GM19238 (cell line): ENCODE data around the gene SH3GL2.
"Not testable (repeated sequence)": the region's sequence is repeated elsewhere in the genome, so short reads cannot be mapped to it uniquely, and the experiment has no call there.

Experiments
- DNase-seq: peaks from one replicate; pipeline ENCODE4 v3.0.0; 2011; ENCODE audit warnings: low spot score; ENCODE audit not compliant: insufficient read length

SH3GL2 gene

DNA sequence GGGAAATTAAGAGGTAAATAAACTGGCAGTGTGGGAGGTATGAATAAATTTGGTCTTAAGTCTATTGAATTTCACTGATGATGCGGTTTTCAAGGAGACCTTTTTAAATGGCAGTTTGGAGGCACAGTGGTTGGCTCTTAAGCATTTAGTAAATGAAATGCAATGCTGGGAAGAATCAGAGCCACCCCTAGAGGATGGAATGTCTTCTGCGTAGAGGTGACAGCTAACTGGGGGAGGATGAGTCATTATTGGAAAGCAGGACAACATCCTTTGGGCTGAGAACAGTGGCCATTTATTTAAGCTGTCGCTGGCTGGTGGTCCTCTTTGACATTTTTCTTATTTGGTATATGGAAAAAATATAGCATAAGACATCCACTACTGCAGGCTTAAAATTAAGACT lies 163.2 kb downstream of the SH3GL2 start:
- DNase-seq = no peak

DNA sequence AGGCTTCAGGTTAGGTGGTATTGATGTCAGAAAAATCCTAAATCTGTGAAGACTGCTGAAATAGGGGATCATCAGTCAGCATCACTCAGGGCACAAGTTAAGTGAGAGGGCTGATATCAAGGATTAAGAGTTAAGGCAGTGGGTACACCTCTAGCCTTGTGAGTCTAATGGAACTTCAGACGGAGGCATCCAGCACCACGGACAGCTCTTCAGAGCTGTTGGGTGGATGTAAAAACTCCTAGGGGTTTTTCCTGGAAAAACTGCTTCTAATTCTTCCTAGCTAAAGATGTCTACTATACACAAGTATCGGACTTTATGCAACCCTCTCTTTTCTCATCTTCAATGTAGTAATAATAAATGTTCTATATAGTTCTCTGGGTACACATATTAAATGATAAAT lies 165.9 kb downstream of the SH3GL2 start:
- DNase-seq = no peak

DNA sequence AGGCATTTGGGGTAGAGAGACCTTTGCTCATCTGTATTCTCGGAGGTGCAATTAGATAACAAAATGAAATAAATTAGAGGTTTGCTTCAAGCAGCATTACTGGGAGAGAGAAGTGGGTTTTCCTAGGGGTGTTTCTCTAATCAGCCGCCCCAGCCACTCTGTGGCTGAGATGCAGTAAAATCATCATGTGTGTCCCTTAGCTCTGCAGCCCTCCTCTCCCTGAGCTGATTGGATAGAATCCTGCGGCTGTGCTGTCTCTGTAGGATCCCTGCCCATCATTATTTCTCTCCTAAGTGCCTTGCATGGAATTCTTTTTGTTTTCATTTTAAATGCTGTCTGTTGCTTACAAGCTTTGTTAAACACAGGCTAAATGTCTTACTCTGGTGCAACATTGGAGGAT lies 171.4 kb downstream of the SH3GL2 start:
- DNase-seq = no peak

DNA sequence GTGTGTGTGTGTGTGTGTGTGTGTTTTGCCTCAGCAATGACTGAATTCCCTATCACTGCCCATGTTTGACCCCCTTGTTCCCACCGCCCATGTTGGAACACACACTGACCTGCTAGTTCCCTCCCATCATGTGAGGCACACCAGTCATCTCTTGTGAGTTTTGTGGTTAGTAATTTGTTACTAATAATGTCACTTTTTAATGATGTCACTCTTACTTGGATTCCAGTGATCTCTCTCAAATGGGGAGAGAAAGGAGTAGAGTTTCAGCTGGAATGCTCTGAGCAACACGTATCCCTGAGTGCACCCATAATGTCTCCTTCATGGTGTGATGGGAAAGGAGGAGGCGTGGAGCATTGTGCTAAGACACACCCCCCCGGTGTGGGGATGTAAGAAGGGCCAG lies 172.6 kb downstream of the SH3GL2 start:
- no peak for DNase-seq

DNA sequence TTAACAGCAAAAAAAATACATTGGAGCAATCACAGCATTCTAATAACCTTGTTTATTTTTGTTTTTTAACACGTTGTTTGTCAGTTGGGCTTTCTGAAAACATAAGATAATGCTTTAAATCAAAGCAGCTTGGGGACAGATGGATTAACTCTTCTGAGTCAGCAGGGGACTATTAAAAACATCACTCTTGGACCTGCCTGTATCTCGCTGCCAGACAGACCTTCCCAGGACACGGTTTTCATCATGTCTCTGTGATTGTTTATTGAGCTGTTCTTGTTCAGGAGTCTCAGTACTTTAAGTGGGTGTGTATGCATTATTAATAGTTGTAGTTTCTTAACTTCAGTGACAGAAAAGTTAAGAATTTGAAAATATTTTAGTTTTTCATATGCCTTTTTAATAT lies 173.2 kb downstream of the SH3GL2 start:
- DNase-seq = no peak

DNA sequence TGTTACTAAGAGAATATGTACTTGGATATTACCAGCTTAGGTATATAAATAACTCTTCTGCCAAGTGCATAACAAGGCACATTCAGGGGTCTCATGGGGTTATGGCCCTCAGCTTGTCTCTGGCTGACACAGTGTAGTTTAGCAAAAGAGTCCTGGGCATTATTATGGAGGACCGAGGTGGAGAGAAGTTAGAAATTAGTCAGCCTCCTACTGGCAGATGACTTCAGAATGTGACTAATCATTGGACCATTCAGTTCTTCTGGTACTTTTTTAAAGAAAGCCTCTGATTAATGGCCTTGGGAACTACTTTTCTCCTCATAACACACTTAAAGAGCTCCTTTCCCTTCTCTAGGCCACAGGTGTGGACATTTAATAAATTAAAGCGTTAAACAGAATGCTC lies 178.9 kb downstream of the SH3GL2 start:
- no peak for DNase-seq

DNA sequence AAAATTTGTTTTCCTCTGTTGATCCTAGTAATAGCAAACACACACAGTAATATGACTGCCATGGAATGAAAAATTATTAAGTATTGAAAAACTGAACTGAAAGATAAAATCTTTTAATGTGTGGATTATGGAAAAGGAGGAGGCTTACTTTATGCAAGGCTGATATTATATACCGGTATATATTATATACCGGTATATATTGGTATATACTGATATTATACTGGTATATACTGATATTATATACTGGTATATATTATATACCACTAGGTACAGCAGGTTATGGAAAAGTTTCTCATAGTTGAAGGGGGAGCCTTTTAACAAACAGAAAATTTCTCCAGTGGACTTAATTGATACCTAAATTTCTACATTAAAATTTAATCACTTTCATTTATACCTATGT lies 181.4 kb downstream of the SH3GL2 start:
- no peak for DNase-seq

DNA sequence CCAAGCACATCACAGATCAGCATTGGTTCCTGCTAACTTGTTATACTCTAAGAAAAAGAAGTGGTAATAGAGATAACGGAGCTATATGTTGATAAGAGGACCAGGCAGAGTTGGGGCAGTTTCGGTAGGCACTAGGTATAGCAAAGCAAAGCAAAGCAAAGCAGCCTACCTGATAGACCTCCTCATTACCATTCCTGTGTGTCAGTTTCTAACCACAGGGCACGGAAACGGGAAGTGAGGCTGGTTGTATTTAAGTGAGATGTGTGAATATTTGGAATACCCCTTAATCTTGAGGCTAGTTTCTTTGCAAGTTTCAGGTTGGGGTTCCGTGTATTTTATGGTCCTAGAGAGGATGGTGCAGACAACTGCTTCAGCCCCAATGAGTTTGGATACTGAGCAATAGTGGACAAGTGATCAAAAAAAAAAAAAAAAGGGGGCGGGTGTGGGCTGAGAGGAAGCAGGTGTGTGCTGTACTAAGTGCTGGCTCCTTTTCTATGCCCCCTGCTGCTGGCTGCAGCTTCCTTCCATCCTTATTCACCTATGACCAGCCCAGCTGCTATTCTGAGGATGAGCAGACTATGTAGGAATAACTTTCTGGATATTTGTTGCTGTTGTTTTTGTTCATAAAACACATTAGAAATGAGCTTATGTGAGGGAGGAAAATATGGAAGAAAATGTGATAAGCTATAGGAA lies 183.3 kb downstream of the SH3GL2 start:
- no peak for DNase-seq

DNA sequence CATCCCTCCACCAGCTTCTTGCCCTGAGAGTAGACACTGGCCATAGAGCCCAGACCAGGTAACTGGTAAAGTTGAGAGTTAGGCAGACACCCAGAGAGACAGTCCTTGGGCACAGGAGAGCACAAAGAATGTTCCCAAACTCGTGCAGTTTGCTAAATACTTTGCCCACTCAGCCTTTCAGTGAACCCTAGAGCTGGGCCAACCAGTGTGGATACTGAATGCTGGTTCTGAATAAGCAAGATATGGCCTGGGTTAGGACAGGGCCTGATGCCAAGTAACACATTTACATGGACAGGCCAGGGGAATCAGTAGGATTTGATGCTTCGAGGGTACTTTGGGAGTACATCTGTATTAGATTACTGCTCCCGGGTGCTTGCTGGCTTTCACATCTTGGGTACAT lies 185.4 kb downstream of the SH3GL2 start:
- no peak for DNase-seq

DNA sequence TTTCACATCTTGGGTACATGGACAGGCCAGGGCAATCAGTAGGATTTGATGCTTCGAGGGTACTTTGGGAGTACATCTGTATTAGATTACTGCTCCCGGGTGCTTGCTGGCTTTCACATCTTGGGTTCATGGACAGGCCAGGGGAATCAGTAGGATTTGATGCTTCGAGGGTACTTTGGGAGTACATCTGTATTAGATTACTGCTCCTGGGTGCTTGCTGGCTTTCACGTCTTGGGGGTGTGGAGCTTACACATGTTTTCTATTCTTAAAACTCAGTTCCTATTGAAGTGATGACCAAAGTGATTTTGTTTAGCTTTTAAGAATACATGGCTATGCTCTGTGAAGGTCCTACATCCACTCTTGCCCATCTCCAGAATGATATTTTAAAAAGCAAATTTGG lies 186.3 kb downstream of the SH3GL2 start:
- DNase-seq = not testable (repeated sequence)

DNA sequence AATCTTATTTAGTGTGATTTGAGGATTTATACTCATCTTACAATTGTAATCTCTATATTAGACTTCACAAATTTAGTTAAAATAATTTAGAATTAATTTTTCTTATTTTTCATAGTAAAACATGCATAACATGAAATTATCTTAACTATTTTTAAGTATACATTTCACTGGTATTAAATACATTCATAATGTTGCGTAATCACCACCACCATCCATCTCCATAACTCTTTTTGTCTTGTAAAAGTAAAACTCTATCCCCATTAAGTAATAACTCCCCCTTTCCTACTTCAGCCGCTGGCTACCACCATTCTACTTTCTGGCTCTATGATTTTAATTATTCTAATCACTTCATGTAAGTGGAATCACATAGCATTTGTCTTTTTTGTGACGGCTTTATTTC lies 193.4 kb downstream of the SH3GL2 start:
- DNase-seq = no peak

DNA sequence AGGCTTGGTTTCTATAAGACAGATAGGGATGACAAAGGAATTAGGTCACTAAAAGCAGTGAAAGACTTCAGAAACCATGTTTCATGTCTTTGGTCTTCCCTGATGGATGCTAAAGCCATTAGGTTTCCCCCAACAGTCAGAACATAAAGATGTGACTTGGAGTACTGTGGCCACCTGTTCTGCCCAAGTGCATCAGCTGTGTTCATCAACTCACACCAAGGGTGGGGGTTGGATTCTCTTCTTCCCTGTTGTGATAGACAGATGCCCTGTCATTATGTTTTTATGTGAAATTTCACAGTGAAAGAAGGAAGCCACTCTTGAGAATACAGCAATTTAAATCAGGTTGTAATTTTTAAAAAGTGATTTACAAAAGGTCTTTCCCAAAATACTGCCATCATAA lies 196.8 kb downstream of the SH3GL2 start:
- DNase-seq = no peak

DNA sequence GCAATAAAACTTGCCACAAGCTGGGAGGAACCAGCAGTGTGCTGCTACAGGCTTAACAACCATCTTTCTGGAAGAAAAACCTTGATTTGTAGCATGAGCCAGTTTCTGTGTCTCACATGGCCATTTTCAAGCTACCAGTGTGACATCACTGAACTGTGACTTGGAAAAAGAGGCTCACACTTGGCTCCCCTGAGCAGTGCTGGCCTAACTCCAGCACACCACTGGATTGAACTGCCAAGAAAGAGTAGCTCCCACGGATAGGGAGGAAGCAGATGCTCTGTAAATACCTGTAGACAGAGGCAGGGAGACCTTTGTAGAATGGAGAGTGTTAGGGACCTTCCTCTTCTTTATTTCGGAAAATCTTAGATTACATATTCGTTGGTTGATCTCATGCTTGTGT lies 197.9 kb downstream of the SH3GL2 start:
- DNase-seq = no peak

DNA sequence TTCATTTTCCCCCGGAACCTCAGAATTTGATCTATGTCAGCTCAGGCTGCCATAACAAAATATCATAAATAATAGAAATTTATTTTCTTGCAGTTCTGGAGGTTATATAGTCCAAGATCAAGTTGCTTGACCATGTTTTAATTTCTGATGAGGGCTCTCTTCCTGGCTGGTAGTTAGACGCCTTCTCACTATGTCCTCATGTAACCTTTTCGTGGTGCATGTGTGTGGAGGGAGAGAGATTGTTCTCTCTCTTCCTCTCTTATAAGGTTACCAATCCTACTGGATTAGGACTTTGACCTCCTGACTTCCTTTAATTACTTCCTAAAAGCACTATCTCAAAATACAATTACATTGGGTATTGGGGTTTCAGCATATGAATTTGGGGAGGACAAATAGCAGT lies 198.6 kb downstream of the SH3GL2 start:
- DNase-seq = no peak

DNA sequence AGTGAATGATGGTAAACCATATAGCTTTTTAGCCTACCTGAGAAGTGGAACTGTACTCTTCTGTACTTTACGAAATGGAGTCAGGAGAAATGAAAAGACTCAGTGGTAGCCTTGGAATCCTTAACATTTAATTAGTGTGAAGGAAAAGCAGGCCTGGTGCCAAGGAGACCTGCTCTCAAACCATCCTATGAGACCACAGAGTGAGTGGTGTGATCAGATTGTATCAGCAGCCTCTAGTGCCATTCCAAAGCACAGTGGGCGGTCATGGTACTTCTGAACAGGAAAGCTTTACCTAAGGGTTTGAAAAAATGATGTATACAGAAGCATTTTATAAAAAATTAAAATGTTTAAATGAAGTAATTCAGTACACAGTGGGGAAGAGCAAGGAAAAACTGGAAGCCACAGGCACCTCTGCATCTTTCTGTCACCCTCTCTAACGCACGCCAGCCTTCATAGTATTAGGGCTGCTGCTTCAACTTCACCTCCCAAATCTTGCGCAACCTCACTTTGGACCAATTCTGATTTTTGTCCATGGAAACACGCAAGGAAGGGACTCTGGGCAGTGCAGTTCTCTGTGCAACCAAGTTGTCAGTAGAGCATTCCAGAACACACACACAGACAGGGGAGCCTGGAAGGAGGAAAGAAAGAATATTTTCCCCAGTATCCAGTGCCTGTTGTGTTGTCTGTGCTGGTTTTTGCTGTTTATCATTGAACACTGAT lies 203.7 kb downstream of the SH3GL2 start:
- DNase-seq = no peak

DNA sequence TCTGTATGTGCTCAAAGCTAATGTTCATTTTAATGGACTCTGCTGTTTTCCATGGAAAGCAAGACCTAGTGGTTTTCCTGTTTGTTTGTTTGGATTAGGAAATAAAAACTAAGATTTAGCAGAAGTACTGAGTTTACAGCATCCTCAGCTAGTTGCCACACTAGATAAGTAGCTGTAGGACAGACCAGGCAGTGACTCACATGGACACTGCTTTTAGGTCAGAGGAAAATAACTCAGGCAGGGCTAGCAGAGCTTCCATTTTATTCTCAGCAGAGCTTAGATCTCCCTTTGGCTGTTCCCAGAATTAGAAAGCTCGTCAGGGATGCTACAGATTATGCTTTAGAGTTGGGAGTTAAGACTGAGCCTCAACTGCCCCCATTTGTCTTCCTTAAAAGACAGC lies 204.4 kb downstream of the SH3GL2 start:
- no peak for DNase-seq

DNA sequence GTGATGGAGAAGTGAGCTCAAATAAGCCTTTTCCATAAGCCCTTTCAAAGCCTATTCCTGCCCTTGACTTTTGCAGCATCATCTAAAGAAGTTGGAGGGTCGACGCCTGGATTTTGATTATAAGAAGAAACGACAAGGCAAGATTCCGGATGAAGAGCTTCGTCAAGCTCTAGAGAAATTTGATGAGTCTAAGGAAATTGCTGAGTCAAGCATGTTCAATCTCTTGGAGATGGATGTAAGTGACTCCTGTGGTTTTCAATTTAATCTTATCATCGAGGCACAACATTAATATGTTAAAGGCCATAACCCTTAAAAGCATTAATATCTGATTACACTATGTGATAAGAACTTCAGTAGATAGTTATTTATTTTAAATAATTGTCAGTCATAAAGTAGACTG lies 210.4 kb downstream of the SH3GL2 start:
- DNase-seq = no peak

DNA sequence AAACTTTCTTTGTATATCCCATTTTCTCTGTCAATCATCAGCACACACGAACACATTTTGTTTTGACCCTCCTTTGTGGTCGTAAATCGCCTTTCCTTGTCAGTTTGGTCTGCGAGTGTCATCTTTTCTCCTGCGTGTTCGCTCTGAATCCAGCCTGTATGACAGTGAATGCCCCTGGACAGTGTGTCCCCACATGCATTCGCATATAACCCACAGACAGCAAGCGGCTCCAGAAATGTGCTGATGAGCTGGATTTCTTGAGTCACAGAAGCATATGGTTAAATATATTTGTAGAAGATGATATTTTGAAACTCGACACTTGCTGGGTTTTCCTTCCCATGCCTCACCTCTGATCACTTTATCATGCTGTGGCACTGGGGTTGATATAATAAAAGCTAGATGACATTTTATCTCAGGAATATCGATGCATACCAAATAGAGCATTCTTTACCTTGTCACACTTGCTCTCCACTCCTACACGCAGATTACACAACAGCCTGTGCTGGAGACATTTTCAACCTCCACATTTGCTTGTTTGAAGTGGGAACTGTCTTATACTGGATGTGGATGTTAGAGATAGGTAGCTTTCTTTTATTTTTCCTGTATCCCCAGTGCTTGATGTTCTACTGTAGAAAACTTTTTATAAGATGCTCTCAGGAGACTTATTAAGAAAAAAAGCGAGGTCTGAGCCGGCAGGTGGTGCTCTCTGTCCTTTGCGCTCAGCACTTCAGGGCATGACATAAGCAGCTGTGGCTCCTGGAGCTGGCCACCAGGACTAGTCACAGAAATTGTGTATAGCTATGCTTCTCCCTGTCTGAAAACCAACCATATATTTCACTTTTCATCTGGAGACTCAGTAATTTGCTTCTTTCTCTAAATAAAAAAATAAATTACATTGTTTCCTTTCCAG lies 215.1 kb downstream of the SH3GL2 start:
- DNase-seq = no peak

DNA sequence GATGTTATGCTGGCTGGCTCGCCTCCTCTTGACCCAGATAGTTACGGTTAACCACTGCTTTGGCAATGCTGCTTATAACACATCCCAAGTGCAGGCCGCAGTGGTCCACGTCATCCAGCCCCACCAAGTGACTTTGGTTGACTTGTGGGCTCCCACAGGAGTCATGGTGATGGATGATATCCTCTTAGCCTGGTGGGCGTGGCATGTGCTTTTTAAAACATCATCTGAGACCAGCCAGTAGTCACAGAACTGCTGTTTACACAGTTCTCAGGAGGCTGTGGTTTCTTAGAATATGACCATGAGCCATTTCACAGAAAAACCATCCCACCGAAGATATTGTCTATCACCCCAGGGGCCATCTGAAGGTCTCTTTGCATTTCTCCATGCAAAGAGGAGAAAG lies 216.9 kb downstream of the SH3GL2 start:
- DNase-seq = no peak

DNA sequence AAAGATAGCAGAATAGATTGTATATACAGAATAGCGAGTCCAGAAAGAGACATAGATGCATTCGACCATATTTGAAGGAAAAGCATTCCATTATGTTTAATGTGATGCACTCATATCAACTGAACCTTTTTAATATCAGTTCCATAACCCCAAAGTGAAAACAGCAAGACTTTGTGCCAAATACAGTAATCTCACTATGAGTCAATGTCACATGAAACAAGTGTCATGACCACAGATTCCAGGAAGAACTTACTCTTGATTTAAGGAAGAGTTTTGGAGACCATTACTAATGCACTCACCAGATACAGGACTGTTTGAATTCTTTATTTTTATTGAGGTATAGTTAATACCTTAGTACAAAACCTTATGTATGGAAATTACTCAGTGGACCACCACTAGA lies 220.5 kb downstream of the SH3GL2 start:
- DNase-seq = no peak

DNA sequence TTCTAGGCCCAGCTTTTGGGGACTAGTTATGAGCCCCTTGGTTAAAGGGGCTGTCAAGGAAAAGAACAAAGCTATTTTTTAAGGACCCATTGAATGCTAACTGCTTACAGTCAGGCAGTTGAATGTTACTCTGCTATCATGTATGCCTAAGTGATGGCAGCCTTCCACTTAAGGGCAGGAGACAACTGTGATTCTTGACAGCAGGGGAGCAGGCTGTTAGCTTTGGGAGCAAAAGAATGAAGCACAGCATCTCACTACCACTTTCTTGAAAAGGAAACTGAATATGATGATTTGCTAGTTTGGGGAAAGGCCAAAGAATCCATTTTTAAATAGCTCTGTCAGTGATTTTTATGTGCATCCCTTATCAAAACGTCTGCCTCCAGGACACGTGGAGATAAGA lies 221.6 kb downstream of the SH3GL2 start:
- no peak for DNase-seq

DNA sequence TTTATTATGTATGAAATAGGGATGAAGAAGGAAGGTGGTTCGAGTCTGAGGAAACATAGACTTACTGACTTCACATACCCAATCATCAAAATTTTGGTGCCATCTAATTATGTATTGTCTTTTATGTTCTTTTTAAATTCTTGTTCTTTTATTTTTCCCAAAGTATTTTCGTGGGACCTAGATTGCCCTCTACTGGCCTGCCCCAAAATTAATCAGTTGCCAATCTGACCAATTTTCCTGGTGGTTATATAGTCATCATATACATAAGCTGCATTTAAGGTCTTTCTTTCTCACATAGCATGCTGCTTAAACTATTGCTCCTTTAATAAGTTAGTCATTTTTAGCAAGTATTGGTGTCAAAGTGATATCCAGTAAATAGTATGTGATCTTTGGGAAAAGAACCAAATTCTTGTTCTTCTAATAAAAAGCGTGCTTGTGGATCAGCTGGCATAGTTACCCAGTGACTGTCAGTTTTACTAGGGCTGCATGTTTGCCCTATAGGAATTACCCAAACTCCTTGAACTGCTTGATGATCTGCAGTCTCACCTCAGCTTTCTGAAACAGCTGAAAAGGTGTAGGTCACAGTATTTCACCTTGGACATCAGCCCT lies 223.5 kb downstream of the SH3GL2 start:
- no peak for DNase-seq
